Measurements from ENCODE around the gene KRTAP10-9.

DNA sequence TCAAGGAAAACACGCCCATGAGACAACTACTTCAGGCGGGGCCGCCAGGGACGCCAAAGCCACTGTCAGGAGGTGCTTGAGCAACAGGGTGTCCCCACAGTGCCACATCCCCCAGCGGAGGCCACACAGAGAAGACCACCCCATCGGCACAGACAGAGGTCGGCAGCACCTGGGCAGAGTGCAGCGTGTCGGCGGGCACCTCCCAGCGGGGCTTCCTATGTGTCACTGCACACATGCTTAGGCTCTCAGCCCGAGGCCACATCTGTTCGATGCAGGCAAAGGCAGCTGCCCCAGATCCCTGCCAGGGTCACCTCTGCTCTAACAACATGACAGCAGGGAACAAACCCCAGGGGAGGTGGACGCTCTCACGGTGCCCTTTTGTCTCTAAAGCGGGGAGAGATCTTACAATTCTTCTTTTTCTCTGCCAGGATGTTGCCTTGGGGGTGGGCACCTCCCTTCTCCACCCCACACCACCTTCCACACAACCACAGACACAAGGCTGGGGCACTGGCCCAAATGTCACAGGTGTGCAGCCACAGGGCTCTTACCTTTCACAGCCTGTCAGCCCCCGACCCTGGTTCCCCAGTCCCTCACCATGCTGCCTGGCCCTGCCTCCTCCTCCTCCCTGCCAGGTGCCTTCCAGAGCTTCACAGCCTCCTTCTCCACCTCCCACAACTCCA is 10.8 kb upstream of the KRTAP10-9 start:
- no peak for TF ChIP-seq POLR2A (IDR thresholded peaks at IDR 0.05; ENCODE audit: low read length)
- no peak for TF ChIP-seq GATA1 (IDR thresholded peaks at IDR 0.05; ENCODE audit: low read depth, low read length)
